ENCODE data around the gene FIBCD1. TPM values are rescaled to one million over a fixed set of nuclear protein-coding genes. Genes with fewer than 3 reads are reported as not detected.

The FIBCD1 gene
- polyA plus RNA-seq, 1 donor (not counting 4 experiments of a cell fraction or from before 2014, with no cell fraction given), result 0.79 TPM

DNA sequence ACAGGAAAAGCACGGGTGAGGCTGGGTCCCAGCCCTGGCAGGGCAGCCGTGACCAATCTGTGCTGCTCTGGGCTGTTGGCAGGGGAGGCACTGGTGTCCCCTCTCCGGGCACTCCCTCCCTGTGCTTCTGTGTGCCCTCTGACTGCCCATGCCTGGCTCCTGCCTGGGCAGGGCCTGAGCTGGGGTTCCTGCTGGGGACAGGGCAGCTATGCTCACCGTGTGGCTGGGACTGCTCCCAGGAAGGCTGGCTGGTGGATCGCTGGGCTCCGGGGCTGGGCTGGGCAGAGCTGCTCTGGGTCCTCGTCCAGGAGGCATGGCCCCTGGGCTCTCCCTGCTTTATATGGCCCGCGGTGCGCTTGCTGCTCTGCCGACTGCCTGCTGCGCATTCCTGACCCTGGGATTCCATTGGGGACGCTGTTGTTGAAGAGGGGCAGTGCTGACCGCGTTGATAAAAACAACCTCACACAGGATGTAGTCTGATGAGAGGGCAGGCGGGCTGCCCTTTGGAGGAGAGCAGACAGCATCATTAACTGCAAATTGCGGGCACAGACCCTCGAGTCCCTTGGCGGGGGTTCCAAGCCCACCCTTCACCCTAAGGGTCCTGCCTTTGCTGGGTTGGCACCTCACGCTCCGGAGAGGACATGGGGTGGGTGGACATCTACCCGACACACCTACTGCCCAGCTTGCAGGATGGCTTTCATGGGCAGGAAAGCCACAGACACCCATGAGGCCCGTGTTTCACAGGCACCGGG, 43.4 kb downstream of the FIBCD1 start:
- H4K20me1 ChIP-seq (ENCODE audit: control insufficient read depth, extremely low read depth, insufficient read depth, low read length), result peaks cover 3% of the 10 kb centered on the region
- FAIRE-seq (no peak), DNase-seq (ENCODE audit: low read depth, low spot score) (no peak)
- no peak overlapping the region for H2AFZ ChIP-seq (ENCODE audit: control insufficient read depth, low read length)
- H3K4me2 ChIP-seq (ENCODE audit: control insufficient read depth, extremely low read depth, insufficient read depth, low read depth, low read length), result no peak overlapping the region
- H3K36me3 ChIP-seq (ENCODE audit: control insufficient read depth in 2 of 2, extremely low read depth in 1 of 2, insufficient read depth in 2 of 2, low read length in 2 of 2), result peaks cover 0 to 3% of the 10 kb centered on the region in 2 experiments
- no peaks in the 10 kb centered on the region for H3K9me3 ChIP-seq (ENCODE audit: control insufficient read depth, low read depth, low read length)
- dilution Hi-C loops (cut with MboI; ENCODE audit: extremely low pct_ligation_motif_present, low sequenced_read_pairs), result no loop called here
- H3K4me3 ChIP-seq (ENCODE audit: control insufficient read depth in 2 of 3, extremely low read depth in 1 of 3, insufficient read depth in 2 of 3, low read depth in 1 of 3, low read length in 3 of 3), result no peak overlapping the region
- H3K9ac ChIP-seq (ENCODE audit: control insufficient read depth, extremely low read depth, insufficient read depth, low read length), result no peak overlapping the region
- H3K27ac ChIP-seq (ENCODE audit: control insufficient read depth, insufficient read depth, low read length), result no peak overlapping the region
- TF ChIP-seq, protein P1, sequence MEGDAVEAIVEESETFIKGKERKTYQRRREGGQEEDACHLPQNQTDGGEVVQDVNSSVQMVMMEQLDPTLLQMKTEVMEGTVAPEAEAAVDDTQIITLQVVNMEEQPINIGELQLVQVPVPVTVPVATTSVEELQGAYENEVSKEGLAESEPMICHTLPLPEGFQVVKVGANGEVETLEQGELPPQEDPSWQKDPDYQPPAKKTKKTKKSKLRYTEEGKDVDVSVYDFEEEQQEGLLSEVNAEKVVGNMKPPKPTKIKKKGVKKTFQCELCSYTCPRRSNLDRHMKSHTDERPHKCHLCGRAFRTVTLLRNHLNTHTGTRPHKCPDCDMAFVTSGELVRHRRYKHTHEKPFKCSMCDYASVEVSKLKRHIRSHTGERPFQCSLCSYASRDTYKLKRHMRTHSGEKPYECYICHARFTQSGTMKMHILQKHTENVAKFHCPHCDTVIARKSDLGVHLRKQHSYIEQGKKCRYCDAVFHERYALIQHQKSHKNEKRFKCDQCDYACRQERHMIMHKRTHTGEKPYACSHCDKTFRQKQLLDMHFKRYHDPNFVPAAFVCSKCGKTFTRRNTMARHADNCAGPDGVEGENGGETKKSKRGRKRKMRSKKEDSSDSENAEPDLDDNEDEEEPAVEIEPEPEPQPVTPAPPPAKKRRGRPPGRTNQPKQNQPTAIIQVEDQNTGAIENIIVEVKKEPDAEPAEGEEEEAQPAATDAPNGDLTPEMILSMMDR (optimal IDR thresholded peaks at IDR 0.05 in 1 of 3, IDR thresholded peaks at IDR 0.05 in 1 of 3, conservative IDR thresholded peaks at IDR 0.05 in 1 of 3; ENCODE audit: extremely low read depth in 1 of 3, insufficient read depth in 2 of 3, low read length in 3 of 3), result no peak
- TF ChIP-seq EZH2 (IDR thresholded peaks at IDR 0.05; ENCODE audit: low read length), result no peak
- peaks cover 40% of the 10 kb centered on the region for H3K27me3 ChIP-seq (ENCODE audit: control insufficient read depth, extremely low read depth, insufficient read depth, low read length)
- H3K9me1 ChIP-seq (ENCODE audit: control insufficient read depth, extremely low read depth, insufficient read depth, low read length), result no peaks in the 10 kb centered on the region
- no peaks in the 10 kb centered on the region for H3K79me2 ChIP-seq (ENCODE audit: control insufficient read depth, insufficient read depth, low read length)
- no peaks in the 10 kb centered on the region for H3K4me1 ChIP-seq (ENCODE audit: control insufficient read depth, extremely low read depth, insufficient read depth, low read length)

- dilution Hi-C loops (cut with MboI; ENCODE audit: extremely low pct_ligation_motif_present, low sequenced_read_pairs), result no loop called here
- peaks cover 5 to 6% of the 10 kb centered on the region in 2 experiments for H3K36me3 ChIP-seq (ENCODE audit: control insufficient read depth in 2 of 2, extremely low read depth in 1 of 2, insufficient read depth in 2 of 2, low read length in 2 of 2)
- FAIRE-seq (no peak), DNase-seq (ENCODE audit: low read depth, low spot score) (no peak)
- no peaks in the 10 kb centered on the region for H3K4me1 ChIP-seq (ENCODE audit: control insufficient read depth, extremely low read depth, insufficient read depth, low read length)
- H3K79me2 ChIP-seq (ENCODE audit: control insufficient read depth, insufficient read depth, low read length), result no peaks in the 10 kb centered on the region
- H3K9me3 ChIP-seq (ENCODE audit: control insufficient read depth, low read depth, low read length), result no peaks in the 10 kb centered on the region
- H4K20me1 ChIP-seq (ENCODE audit: control insufficient read depth, extremely low read depth, insufficient read depth, low read length), result peaks cover 3% of the 10 kb centered on the region
- H3K27ac ChIP-seq (ENCODE audit: control insufficient read depth, insufficient read depth, low read length), result no peak overlapping the region
- H3K9ac ChIP-seq (ENCODE audit: control insufficient read depth, extremely low read depth, insufficient read depth, low read length), result no peak overlapping the region
- H2AFZ ChIP-seq (ENCODE audit: control insufficient read depth, low read length), result no peak overlapping the region
- no peak overlapping the region for H3K4me3 ChIP-seq (ENCODE audit: control insufficient read depth in 2 of 3, extremely low read depth in 1 of 3, insufficient read depth in 2 of 3, low read depth in 1 of 3, low read length in 3 of 3)
- TF ChIP-seq, protein P1 (optimal IDR thresholded peaks at IDR 0.05 in 1 of 3, IDR thresholded peaks at IDR 0.05 in 1 of 3, conservative IDR thresholded peaks at IDR 0.05 in 1 of 3; ENCODE audit: extremely low read depth in 1 of 3, insufficient read depth in 2 of 3, low read length in 3 of 3), result no peak
- TF ChIP-seq EZH2 (IDR thresholded peaks at IDR 0.05; ENCODE audit: low read length), result no peak
- H3K27me3 ChIP-seq (ENCODE audit: control insufficient read depth, extremely low read depth, insufficient read depth, low read length), result peaks cover 34% of the 10 kb centered on the region
- no peaks in the 10 kb centered on the region for H3K9me1 ChIP-seq (ENCODE audit: control insufficient read depth, extremely low read depth, insufficient read depth, low read length)
- H3K4me2 ChIP-seq (ENCODE audit: control insufficient read depth, extremely low read depth, insufficient read depth, low read depth, low read length), result no peak overlapping the region
Observed at GRCh38 chr9:130895038-130895437, 44.0 kb downstream of the FIBCD1 start.

Measured in keratinocyte (primary cell).